GM19025 (cell line): ENCODE results near the gene BAIAP2.
"Not testable (repeated sequence)": the region's sequence is repeated elsewhere in the genome, so short reads cannot be mapped to it uniquely, and the experiment has no call there.

Experiments used
- ATAC-seq: cut with Tn5 transposase; IDR thresholded peaks from one replicate; pipeline ENCODE4 v1.9.1; 2021; ENCODE audit warnings: mild to moderate bottlenecking, low read depth, moderate library complexity; ENCODE audit not compliant: unreplicated experiment

The BAIAP2 gene

GRCh38 chr17:81065500-81065899 is 30.5 kb downstream of the BAIAP2 start:
- no peak for ATAC-seq

DNA sequence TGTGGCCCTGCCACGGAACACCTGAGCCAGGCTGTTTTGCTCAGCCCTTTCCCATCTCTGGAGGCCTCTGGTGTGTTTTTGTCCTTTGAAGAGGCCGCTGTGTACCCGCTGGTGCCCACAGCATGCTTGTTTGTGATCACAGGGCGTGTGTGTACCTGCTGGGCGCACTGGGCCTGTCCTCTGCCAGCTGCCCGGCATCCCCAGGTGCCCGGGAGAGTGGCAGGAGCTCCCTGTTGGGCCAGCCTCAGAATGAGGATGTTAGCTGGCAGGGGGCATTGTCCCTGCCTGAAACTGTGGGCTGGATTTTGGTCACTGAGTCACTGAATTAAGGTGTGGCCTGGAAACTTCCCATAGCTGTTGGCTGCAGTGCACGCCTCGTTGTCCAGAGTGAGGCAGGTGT is 31.1 kb downstream of the BAIAP2 start:
- ATAC-seq: no peak

GRCh38 chr17:81066771-81067315 is 31.9 kb downstream of the BAIAP2 start:
- no peak for ATAC-seq

DNA sequence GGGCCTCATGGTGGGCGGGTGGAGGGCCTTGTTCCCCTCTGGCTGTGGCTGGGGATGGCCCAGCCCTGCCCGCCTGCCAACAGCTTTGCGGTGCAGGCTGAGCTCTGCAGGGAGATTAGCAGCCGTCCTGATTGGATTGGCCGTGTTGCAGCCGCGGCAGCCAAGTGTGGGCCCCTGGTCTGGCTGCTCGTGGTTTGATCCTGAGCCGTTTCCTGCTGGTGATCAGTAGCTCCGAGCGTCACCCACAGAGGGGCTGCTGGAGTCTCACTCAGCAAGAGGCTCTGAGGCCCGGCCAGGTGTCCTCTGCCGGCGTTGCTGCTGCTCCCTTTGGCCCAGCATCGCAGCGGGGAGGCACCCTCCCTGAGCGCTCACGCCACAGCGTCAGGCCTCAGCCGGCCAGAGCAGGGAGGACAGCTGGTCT is 32.5 kb downstream of the BAIAP2 start:
- ATAC-seq: no peak

GRCh38 chr17:81068411-81069134 is 33.6 kb downstream of the BAIAP2 start:
- ATAC-seq: no peak

DNA sequence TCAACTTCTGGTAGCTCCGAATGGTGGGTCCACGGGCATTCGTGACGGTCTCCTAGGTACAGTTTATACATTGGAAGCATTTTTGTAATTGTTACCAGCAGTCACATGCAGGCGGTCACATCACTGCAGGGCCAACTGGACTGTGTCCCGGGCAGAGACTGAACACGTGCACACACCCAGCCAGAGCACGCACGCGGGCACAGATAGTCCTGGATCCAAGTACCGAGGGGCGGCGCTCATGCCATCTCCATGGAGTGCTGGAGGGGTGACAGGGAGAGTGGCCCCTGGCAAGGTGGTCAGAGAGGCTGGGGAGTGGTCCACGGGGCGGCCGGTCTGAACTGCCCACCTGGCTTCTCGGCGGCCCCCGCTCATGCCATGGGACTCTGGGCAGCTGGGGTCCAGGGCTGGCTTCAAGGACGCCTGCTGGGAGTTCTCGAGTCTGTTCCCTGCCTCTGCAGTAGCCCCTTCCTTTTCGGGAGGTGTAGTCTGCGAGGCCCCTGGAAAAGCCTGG is 34.2 kb downstream of the BAIAP2 start:
- no peak for ATAC-seq

DNA sequence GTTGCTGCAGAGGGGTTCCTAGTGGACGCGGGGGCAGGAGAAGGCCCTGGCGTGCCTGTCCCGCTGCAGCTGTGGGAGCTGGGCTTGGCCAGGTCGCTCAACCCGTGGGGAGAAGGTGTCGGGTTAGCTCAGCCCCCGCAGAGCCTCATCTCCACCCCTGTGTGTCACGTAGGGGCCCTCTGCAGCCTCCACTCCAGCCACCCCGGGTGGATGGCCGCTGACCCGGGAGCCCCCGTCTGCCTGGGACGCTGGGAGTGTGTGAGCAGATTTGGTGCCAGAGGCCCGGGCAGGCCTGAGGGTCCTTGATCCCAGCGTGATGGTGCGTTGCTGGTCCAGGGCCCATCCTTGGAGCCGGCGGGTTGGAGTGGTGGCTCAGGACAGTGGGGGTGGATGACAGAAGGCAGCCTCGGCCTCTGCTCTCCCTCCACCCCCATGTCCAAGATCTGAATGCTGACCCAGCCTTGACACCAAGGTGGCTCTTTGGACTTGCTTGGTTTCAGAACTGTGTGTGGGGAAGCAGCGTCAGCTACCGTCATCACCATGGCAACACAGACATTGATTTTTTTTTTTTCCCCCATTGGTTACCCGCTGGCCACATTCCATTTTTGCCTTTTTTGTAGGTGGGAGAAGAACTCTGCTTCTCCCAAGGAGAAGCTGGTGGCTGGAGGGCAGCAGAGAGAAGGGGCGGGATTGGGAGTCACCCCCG is 35.7 kb downstream of the BAIAP2 start:
- ATAC-seq: no peak

DNA sequence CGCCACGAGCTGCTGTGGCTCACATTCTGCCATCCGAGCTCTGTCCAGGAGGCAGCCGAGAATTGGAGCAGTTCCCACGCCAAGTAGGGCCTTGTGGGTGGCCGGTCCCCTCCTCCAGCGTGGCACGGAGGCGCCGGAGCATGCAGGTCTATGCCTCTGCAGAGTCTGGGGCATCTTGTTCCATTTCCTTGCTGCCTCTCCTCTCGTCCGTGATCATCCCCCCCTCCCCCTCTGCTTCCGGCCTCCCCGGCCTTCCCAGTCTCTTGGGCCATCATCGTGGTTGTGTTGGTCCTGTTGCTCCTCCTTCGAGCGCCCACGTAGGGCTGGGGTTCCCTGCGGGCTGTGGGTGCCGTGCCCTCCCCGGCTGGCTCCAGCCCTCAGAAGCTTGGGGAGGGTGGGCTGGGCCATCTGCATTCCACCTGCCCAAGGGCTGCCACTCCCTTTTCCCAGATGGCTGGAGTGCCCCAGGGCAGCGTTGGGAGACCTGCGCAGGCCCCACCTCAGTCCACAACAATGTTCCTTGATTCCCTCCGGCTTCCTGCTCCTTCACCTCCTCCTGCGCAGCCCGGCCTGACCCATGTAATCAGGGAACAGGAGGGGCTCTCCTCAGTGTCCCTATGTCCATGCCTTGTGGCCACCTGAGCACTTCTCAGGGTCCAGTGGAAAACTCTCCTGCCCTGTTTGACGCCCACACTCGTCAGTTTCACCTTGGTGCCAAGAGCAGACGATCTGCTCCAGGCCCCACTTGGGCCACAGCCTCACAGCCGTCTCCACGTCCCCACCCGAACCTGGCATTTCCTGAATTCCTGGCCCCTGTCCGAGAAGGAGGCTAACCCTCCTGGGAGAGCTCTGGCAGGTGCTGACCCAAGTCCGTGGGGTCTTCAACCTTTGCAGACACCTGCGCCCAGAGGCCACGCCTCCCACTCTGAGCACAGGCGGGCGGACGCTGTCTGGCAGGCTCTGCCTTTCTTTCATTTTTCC is 37.1 kb downstream of the BAIAP2 start:
- no peak for ATAC-seq

- no peak for ATAC-seq
Observed at GRCh38 chr17:81073967-81074839, 39.3 kb downstream of the BAIAP2 start.

- no peak for ATAC-seq
Observed at GRCh38 chr17:81074875-81075274, 39.9 kb downstream of the BAIAP2 start.

DNA sequence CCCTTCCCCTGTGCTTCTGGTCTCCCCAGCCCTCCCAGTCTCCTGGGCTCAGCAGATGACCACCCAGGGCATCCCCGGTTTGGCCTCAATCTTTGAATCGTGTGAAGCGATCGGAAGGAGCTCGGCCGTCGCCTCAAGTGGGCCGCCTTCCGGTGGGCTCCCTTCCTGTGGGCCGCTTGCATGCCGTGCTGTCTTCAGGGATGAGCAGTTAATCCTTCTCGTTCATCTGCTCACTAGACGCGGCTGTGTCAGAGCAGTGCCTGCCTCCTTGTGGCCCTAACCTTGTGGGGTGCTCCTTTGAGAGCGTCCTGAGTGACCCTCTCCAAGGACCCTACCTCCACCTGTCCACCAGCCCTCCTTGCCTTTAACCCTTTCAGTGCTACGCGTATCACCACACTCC is 40.4 kb downstream of the BAIAP2 start:
- ATAC-seq: no peak

DNA sequence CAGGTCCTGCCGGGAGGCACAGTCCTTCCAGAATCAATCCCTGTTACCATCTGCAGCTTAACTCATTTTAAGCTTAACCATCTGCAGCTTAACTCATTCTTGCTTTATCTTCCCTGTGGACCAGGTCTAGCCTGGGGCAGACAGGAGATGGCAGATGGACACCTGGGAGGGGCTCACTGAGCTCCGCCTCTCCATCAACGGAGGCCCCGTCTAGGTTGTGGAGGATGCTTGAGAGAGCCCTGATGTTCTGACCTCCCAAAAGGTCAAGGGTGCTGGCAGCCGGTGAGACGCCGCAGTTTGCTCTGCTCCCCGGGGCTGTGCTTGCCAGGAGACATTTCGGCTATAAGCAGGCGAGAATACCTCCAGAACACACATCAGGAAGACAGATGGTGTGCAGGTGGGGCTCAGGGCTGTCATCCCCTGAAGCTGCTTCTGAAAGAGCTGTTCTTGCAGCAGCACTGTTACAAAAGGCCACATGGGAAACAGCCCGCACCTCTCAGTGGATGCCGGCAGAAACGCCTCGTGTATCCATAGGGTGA is 41.3 kb downstream of the BAIAP2 start:
- no peak for ATAC-seq

DNA sequence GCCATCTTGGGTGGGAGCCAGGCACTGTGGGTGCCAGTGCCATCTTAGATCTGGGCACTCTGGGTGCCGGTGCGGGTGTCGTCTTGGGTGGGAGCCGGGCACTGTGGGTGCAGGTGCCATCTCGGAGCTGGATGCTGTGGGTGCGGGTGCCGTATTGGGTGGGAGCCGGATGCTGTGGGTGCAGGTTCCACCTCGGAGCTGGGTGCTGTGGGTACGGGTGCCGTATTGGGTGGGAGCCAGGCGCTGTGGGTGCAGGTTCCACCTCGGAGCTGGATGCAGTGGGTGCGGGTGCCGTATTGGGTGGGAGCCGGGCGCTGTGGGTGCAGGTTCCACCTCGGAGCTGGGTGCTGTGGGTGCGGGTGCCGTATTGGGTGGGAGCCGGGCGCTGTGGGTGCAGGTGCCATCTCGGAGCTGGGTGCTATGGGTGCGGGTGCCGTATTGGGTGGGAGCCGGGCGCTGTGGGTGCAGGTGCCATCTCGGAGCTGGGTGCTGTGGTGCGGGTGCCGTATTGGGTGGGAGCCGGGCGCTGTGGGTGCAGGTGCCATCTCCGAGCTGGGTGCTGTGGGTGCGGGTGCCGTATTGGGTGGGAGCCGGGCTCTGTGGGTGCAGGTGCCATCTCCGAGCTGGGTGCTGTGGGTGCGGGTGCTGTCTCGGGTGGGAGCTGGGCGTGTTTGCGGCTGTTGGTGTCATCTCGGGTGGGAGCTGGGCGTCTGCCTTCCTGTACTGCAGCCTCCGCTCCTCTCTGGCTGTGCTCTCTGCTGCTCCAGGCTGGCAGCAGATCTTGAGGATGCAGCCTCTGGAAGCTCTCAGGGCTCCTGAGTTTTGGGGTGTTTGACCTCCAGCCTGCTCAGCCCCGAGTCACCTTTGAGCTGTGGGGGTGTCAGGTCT is 43.3 kb downstream of the BAIAP2 start:
- not testable (repeated sequence) for ATAC-seq

DNA sequence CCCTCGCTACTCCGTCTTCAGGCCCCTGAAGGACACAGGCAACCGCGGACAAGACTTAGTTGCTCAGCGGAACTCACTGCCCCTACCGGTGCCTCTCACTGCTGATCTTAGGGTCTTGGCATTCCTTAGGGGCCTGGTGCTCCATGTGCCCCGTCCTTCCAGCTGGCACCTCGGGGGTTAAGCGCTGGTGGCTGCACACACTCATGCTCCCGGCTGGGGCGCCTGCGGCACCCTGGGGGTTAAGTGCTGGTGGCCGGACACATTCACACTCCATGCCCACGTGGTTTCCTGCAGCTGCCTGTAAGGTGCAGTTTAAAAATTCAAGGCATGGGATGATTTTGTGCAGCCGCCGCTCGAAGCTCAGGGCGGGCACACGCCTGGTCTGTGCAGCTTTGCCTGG is 45.1 kb downstream of the BAIAP2 start:
- no peak for ATAC-seq

DNA sequence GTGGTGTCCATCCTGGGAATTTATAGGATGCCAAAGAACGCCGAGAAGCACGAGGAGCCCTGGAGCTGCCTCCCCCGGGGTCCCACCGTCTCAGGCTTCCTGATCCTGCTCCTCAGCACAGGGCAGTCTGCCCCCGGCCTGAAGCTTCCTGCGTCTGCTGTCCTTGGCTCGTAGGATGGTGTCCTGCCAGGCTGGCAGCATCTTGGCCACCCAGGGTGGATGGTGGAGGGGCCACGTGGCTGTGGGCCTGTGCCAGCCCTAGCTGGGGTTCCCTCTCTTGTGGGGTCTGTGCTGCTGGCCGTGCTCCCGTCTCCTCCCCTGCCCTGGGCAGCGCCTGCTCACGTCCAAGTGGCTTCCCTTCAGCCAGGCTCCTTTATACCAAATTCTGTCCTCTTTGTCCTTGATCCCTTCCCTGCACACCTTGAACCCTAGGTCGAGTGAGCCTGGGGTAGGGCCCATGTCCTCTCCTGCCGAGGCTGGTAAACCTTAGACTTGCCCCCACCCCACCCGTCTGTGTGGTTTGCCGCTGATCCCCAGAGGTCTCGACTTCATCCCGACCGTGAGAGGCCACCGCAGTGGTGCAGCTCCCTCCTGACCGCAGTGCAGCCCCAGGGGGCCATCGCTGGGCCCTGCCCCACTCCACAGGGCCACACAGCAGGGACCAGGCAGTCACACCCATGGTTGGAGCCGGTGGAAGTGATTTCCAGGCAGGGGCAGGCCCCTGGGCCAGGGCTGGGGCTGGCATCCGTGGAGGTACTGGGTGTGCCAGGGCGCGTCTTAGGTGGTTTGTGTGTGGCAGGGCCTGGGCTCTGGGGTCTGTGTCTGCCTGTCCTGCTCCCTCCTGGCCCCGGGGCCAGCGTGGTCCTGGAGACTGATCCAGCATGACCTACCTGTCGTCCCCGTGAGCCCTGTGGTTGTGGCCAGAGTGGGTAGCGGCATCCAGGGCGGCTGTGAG is 46.5 kb downstream of the BAIAP2 start:
- ATAC-seq: no peak

GRCh38 chr17:81082177-81083073 is 47.5 kb downstream of the BAIAP2 start:
- ATAC-seq: no peak
